HG02642 (cell line): ENCODE measurements around the gene ZMYM4.
A peak's percentile ranks its signal among the peaks of the same experiment; 100 is the strongest.
"Not testable (repeated sequence)": the region's sequence is repeated elsewhere in the genome, so short reads cannot be mapped to it uniquely, and the experiment has no call there.

Experiments used
- ATAC-seq: cut with Tn5 transposase; IDR thresholded peaks from one replicate; pipeline ENCODE4 v1.9.1; 2021; ENCODE audit warnings: mild to moderate bottlenecking; ENCODE audit not compliant: unreplicated experiment, poor library complexity

The ZMYM4 gene

GRCh38 chr1:35268282-35269200 is at the start of gene ZMYM4:
Gene ZMYM4, plus strand, starts transcription at chr1:35268709. Its CDS starts 338 bp downstream, at chr1:35269047.
- ATAC-seq, result peak; percentile 91

DNA sequence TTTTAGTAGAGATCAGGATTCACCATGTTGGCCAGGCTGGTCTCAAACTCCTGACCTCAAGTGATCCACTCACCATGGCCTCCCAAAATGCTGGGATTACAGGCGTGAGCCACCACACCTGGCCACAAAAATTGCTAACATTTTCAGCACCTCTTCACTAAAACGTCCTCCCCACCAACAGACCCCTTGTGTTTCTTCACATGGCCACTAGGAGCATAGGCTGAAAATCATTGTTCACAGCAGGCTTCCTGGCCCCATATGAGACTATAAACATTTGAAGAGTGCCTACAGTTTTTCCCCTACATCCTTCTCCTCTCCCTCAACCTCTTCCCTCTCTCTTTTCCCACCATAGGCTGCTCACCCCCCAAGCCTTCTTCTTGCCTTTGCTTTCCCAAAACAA is 47.5 kb upstream of the ZMYM4 start:
- no peak for ATAC-seq

DNA sequence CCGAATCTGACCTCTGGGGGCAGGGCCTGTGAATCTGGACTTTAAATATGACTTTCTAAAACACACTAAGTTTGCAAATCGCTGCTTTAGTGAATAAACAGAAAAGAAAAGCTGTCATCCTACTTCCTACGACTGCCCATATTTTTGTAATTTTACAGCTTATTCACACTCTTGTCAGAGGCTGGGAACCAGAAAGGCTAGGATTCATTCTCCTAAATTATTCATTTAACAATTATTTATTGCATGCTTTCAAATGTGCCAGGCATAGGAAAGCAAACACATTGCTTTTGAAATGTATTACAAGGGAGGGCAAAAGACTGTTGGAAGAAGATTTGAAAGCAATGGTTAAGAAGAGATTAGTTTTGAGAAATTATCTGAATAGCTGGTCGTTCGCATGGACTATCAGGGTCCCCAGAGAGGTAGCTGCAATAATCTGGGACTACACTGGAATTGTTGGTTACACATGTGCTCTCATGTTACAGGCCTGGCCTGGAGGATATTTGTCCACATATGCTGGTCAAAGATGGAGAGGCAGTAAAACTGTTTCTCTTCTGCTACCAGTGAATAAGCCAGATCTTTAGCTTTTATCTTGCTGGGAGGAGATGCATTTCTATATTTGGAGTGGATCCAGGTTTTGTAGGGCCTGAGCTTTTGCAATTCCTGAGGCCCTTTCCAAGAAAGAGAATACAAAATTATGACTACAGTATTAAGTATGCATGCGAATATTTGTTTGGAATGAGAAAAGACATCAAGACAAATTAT is 46.0 kb upstream of the ZMYM4 start:
- ATAC-seq, result no peak

GRCh38 chr1:35223084-35223630 is 45.4 kb upstream of the ZMYM4 start:
- ATAC-seq, result no peak

DNA sequence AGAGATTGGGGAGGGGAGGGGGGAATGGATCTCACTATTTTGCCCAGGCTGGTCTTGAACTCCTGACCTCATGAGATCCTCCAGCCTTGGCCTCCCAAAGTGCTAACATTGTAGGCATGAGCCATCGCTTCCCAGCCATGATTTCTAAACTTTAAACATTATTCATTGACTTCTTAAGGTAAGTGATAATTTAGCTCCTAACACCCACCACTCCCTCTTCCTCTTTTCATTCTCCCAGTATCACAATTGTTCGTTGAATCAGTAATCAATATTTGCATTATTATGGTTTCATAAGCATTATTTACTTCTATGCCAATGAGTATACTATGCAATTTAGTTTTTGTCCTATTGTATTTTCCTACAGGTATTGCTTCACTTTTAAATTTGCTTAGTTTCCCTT is 42.0 kb upstream of the ZMYM4 start:
- no peak for ATAC-seq

- no peak for ATAC-seq
Observed at GRCh38 chr1:35229587-35230360, 38.7 kb upstream of the ZMYM4 start.

GRCh38 chr1:35231287-35231686 is 37.2 kb upstream of the ZMYM4 start:
- ATAC-seq, result no peak

GRCh38 chr1:35236772-35237171 is 31.7 kb upstream of the ZMYM4 start:
- not testable (repeated sequence) for ATAC-seq

DNA sequence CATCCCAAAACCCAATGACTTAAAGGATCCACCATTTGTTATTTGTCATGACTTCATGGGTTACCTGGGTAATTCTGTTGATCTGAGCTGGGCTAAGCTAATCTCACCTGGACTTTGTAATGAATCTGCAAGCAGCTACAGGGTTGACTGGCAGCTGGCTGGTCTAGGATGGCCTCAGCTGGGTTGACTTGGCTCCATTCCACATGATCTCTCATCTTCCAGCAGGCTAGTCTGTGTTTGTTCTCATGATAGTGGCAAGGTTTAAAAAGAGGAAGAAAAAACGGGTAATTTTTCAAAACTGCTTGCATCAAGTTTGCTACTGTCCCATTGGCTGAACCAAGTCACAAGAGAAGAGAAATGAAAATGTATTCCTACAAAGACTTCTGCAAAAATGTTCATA is 24.8 kb upstream of the ZMYM4 start:
- no peak for ATAC-seq

DNA sequence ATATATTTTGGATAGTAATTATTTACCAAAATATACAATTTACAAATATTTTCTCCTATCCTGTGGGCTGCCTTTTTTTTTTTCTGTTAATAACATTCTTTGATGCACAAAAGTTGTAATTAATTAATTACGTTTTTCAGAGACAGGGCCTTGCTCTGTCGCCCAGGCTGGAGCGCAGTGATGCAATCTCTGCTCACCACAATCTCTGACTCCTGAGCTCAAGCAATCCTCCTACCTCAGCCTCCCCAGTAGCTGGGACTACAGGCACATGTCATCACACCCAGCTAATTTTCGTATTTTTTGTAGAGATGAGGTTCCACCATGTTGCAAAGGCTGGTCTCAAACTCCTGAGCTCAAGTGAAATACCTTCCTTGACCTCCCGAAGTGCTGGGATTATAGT is 21.3 kb upstream of the ZMYM4 start:
- no peak for ATAC-seq

- ATAC-seq, result no peak
Observed at GRCh38 chr1:35253941-35254340, 14.6 kb upstream of the ZMYM4 start.

DNA sequence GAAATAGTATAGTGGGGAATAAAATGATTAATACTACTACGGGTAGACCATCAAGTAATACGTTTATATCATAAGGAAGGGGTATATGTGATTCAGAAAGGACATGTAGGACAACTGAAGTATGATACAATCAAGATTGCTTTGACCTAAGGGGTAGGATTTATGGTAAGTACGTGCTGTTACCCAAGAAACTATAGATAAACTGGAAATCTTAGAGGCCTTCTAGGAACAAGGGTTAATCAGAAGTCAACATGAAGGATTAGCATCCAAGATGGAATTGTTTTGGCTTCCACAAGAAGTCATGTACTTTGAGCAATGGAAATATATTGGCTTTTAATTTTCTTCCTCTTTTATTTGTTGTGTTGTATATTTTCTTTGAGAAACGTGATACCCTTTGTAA is 13.2 kb upstream of the ZMYM4 start:
- ATAC-seq, result no peak

DNA sequence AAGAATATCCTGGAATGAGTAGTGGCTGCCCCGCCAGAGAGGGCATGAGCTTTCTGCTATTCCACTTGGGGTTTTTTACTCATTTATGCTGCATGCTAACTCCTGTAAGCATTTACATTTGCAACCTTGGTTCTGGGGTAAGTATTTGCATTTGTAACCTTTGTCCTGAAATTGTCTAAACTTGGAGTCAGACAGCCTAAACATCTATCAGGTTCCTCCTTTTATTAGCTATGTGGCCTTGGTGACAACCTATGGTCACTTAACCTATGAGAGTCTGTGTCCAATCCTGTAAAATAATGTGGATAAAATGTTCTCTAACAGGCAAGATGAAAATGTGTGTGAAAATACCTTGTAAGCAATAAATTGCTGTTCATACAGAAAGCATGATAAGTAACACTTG is 8.9 kb upstream of the ZMYM4 start:
- no peak for ATAC-seq

GRCh38 chr1:35261412-35262120 is 6.9 kb upstream of the ZMYM4 start:
- no peak for ATAC-seq

- no peak for ATAC-seq
Observed at GRCh38 chr1:35264035-35264434, 4.5 kb upstream of the ZMYM4 start.

- ATAC-seq, result no peak
Observed at GRCh38 chr1:35264871-35265270, 3.6 kb upstream of the ZMYM4 start.

- no peak for ATAC-seq
Observed at GRCh38 chr1:35266306-35266705, 2.2 kb upstream of the ZMYM4 start.

GRCh38 chr1:35269201-35269988 is 886 bp downstream of the ZMYM4 start:
- no peak for ATAC-seq

- ATAC-seq, result no peak
Observed at GRCh38 chr1:35269989-35270289, 1.4 kb downstream of the ZMYM4 start.
